OCI-LY3 (cell line): ENCODE measurements around the gene TTC13.

Experiments
- EZH2phosphoT487 ChIP-seq: fragments of 200-600 bp; shearing (Covaris generic); IDR thresholded peaks from 2 replicates; pipeline ENCODE4 v1.6.1; 2018; ENCODE audit warnings: antibody characterized with exemption, mixed run types, low read depth
- TF ChIP-seq, protein P1 (sequence below): fragments of 200-600, 300-600 bp; sonication (generic); IDR thresholded peaks from 2 replicates; pipeline ENCODE4 v1.5.1; 2014; ENCODE audit warnings: antibody characterized with exemption, low read length, low read depth

GRCh38 chr1:230982696-230983095 lies 4.0 kb upstream of the TTC13 start:
- TF ChIP-seq EZH2phosphoT487 = no peak
- TF ChIP-seq, protein P1, sequence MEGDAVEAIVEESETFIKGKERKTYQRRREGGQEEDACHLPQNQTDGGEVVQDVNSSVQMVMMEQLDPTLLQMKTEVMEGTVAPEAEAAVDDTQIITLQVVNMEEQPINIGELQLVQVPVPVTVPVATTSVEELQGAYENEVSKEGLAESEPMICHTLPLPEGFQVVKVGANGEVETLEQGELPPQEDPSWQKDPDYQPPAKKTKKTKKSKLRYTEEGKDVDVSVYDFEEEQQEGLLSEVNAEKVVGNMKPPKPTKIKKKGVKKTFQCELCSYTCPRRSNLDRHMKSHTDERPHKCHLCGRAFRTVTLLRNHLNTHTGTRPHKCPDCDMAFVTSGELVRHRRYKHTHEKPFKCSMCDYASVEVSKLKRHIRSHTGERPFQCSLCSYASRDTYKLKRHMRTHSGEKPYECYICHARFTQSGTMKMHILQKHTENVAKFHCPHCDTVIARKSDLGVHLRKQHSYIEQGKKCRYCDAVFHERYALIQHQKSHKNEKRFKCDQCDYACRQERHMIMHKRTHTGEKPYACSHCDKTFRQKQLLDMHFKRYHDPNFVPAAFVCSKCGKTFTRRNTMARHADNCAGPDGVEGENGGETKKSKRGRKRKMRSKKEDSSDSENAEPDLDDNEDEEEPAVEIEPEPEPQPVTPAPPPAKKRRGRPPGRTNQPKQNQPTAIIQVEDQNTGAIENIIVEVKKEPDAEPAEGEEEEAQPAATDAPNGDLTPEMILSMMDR = no peak
